ENCODE data around the gene TWNK.

- no peak for TF ChIP-seq POLR2A (IDR thresholded peaks at IDR 0.05)
- TF ChIP-seq, protein P1, sequence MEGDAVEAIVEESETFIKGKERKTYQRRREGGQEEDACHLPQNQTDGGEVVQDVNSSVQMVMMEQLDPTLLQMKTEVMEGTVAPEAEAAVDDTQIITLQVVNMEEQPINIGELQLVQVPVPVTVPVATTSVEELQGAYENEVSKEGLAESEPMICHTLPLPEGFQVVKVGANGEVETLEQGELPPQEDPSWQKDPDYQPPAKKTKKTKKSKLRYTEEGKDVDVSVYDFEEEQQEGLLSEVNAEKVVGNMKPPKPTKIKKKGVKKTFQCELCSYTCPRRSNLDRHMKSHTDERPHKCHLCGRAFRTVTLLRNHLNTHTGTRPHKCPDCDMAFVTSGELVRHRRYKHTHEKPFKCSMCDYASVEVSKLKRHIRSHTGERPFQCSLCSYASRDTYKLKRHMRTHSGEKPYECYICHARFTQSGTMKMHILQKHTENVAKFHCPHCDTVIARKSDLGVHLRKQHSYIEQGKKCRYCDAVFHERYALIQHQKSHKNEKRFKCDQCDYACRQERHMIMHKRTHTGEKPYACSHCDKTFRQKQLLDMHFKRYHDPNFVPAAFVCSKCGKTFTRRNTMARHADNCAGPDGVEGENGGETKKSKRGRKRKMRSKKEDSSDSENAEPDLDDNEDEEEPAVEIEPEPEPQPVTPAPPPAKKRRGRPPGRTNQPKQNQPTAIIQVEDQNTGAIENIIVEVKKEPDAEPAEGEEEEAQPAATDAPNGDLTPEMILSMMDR (IDR thresholded peaks at IDR 0.05), result no peak
Observed at GRCh38 chr10:101002456-101002855, 15.1 kb downstream of the TWNK start.
